Measurements from ENCODE around the gene ARHGAP33.

DNA sequence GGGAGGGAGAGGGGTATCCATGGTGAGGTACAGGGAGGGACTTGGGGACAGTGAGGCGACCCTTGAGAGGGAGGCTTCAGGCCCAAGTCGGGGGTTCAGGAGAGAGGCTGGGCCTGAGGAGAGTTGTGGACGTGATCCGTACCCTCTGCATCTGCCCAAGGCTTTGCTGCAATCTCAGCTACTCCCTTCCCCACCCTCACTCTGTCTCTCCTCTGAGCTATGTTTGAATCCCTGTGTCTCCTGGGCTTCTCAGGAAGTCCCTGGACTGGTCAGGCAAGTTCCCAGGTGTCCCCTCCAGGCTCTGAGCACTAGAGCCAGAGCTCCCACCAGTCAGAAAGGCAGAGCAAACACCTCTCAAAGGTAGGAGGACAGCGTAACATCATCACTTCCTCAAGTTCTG lies 25.2 kb upstream of the ARHGAP33 start:
- no peak for TF ChIP-seq POLR2A (IDR thresholded peaks at IDR 0.05)
- TF ChIP-seq, protein P1, sequence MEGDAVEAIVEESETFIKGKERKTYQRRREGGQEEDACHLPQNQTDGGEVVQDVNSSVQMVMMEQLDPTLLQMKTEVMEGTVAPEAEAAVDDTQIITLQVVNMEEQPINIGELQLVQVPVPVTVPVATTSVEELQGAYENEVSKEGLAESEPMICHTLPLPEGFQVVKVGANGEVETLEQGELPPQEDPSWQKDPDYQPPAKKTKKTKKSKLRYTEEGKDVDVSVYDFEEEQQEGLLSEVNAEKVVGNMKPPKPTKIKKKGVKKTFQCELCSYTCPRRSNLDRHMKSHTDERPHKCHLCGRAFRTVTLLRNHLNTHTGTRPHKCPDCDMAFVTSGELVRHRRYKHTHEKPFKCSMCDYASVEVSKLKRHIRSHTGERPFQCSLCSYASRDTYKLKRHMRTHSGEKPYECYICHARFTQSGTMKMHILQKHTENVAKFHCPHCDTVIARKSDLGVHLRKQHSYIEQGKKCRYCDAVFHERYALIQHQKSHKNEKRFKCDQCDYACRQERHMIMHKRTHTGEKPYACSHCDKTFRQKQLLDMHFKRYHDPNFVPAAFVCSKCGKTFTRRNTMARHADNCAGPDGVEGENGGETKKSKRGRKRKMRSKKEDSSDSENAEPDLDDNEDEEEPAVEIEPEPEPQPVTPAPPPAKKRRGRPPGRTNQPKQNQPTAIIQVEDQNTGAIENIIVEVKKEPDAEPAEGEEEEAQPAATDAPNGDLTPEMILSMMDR (IDR thresholded peaks at IDR 0.05), result no peak

Measured in prostate gland (tissue), 2 donors.